DND-41 (cell line): ENCODE results near the gene CHMP2B.

Experiments
- ATAC-seq: fragments of 200-7000 bp; cut with Tn5 transposase; 3 replicates; pipeline ENCODE4 v1.9.1; 2021; ENCODE audit warnings: low read depth; ENCODE audit not compliant: insufficient read depth
- DNase-seq: peaks from one replicate; pipeline ENCODE4 v3.0.0-alpha.2; 2020
- H2AFZ ChIP-seq: 2 replicates; pipeline ENCODE4 v1.6.0; 2012; ENCODE audit warnings: low read depth, low read length
- H3K27ac ChIP-seq: 2 replicates; pipeline ENCODE4 v1.5.1; 2012; ENCODE audit warnings: low read length, inconsistent platforms
- H3K27me3 ChIP-seq: fragments of 200-600 bp; sonication (generic); 2 replicates; pipeline ENCODE4 v1.6.0; 2012; ENCODE audit warnings: low read length, mild to moderate bottlenecking, inconsistent platforms; ENCODE audit not compliant: insufficient read depth, poor library complexity
- H3K36me3 ChIP-seq: 2 replicates; pipeline ENCODE4 v1.5.1; 2012; ENCODE audit warnings: low read length, inconsistent platforms; ENCODE audit not compliant: insufficient read depth
- H3K4me1 ChIP-seq: 2 replicates; pipeline ENCODE4 v1.5.1; 2012; ENCODE audit warnings: mild to moderate bottlenecking, low read length; ENCODE audit not compliant: insufficient read depth
- H3K4me2 ChIP-seq: 2 replicates; pipeline ENCODE4 v1.6.0; 2012; ENCODE audit warnings: mild to moderate bottlenecking, moderate library complexity, low read length, inconsistent platforms; ENCODE audit not compliant: insufficient read depth
- H3K4me3 ChIP-seq, 2 experiments: fragments of 200-600 bp in 1 of 2; shearing (Covaris generic) in 1 of 2; 2 replicates each; pipeline ENCODE4 v1.5.1; 2012 to 2016; ENCODE audit warnings: inconsistent platforms in 2 of 2, low read length in 2 of 2, mild to moderate bottlenecking in 2 of 2, low read depth in 1 of 2, moderate library complexity in 1 of 2
- H3K79me2 ChIP-seq: 2 replicates; pipeline ENCODE4 v1.6.0; 2012; ENCODE audit warnings: low read length, inconsistent platforms; ENCODE audit not compliant: insufficient read depth
- H3K9ac ChIP-seq: 2 replicates; pipeline ENCODE4 v1.6.0; 2012; ENCODE audit warnings: low read depth, mild to moderate bottlenecking, inconsistent platforms, low read length, moderate library complexity
- H3K9me3 ChIP-seq: 2 replicates; pipeline ENCODE4 v1.5.1; 2012; ENCODE audit warnings: low read length, moderate library complexity, mild to moderate bottlenecking, inconsistent platforms; ENCODE audit not compliant: insufficient read depth, severe bottlenecking
- H4K20me1 ChIP-seq: 2 replicates; pipeline ENCODE4 v1.6.0; 2012; ENCODE audit warnings: low read length; ENCODE audit not compliant: insufficient read depth
- CTCF ChIP-seq: IDR thresholded peaks from 2 replicates; pipeline ENCODE4 v1.5.1; 2012; ENCODE audit warnings: borderline replicate concordance, low read length, moderate library complexity, mild to moderate bottlenecking; ENCODE audit not compliant: poor library complexity, severe bottlenecking; ENCODE audit errors: extremely low read depth
- EZH2 ChIP-seq: IDR thresholded peaks from 3 replicates; pipeline ENCODE4 v1.6.1; 2012; ENCODE audit warnings: borderline replicate concordance, low read depth, mild to moderate bottlenecking, moderate library complexity, low read length, inconsistent platforms; ENCODE audit not compliant: severe bottlenecking

The CHMP2B gene

GRCh38 chr3:87248831-87249230 lies 21.7 kb downstream of the CHMP2B start:
- H3K4me2 ChIP-seq: no peak overlapping the region

GRCh38 chr3:87250009-87250408 lies 22.9 kb downstream of the CHMP2B start:
- no peak for TF ChIP-seq CTCF
- no peak for TF ChIP-seq EZH2
- Histone ChIP-seq H3K27ac (no peak overlapping the region), H3K4me2 (no peak overlapping the region), H3K27me3 (no peaks in the 10 kb centered on the region), H3K36me3 (peaks cover 41% of the 10 kb centered on the region), H4K20me1 (no peaks in the 10 kb centered on the region), H3K4me3 (no peak overlapping the region), H3K79me2 (no peaks in the 10 kb centered on the region), H2AFZ (no peak overlapping the region), H3K4me1 (no peaks in the 10 kb centered on the region), H3K9me3 (no peaks in the 10 kb centered on the region), H3K9ac (no peak overlapping the region)
- ATAC-seq (no peak), DNase-seq (no peak)

More at GRCh38 chr3:87248831-87249230, 21.7 kb downstream of the CHMP2B start:
- H3K9ac ChIP-seq: no peak overlapping the region
- H3K27me3 ChIP-seq: no peaks in the 10 kb centered on the region
- H3K27ac ChIP-seq: no peak overlapping the region
- no peaks in the 10 kb centered on the region for H3K4me1 ChIP-seq
- no peaks in the 10 kb centered on the region for H4K20me1 ChIP-seq
- peaks cover 36% of the 10 kb centered on the region for H3K36me3 ChIP-seq
- no peak overlapping the region for H2AFZ ChIP-seq
- no peak overlapping the region for H3K4me3 ChIP-seq
- no peak for ATAC-seq
- DNase-seq: no peak
- no peaks in the 10 kb centered on the region for H3K9me3 ChIP-seq
- TF ChIP-seq EZH2 (no peak), CTCF (no peak)
- H3K79me2 ChIP-seq: no peaks in the 10 kb centered on the region

GRCh38 chr3:87260270-87260669 lies 33.2 kb downstream of the CHMP2B start:
- H3K9ac ChIP-seq: no peak overlapping the region
- no peaks in the 10 kb centered on the region for H3K27me3 ChIP-seq
- H3K9me3 ChIP-seq: no peaks in the 10 kb centered on the region
- H3K79me2 ChIP-seq: no peaks in the 10 kb centered on the region
- no peak overlapping the region for H3K4me3 ChIP-seq
- H4K20me1 ChIP-seq: no peaks in the 10 kb centered on the region
- peak; percentile 60 for DNase-seq
- no peak overlapping the region for H3K4me2 ChIP-seq
- H3K4me1 ChIP-seq: peaks cover 5% of the 10 kb centered on the region; the same call in 1 of the 2 replicates
- no peak overlapping the region for H3K27ac ChIP-seq
- TF ChIP-seq EZH2 (no peak), CTCF (peak; percentile 76)
- no peaks in the 10 kb centered on the region for H3K36me3 ChIP-seq
- ATAC-seq: peak; percentile 78
- H2AFZ ChIP-seq: no peak overlapping the region

GRCh38 chr3:87261925-87262324 lies 34.8 kb downstream of the CHMP2B start:
- Histone ChIP-seq H3K9ac (no peak overlapping the region), H3K79me2 (no peaks in the 10 kb centered on the region), H3K9me3 (no peaks in the 10 kb centered on the region), H3K27ac (no peak overlapping the region), H4K20me1 (no peaks in the 10 kb centered on the region), H3K4me1 (peaks cover 5% of the 10 kb centered on the region; the same call in 1 of the 2 replicates), H3K36me3 (no peaks in the 10 kb centered on the region), H3K4me3 (no peak overlapping the region), H3K27me3 (no peaks in the 10 kb centered on the region), H2AFZ (peak overlapping the region; percentile 49; the same call in 1 of the 2 replicates), H3K4me2 (no peak overlapping the region)
- TF ChIP-seq CTCF: no peak
- TF ChIP-seq EZH2: no peak
- DNase-seq: no peak
- ATAC-seq: peak; percentile 57; the same call in 1 of the 3 replicates
